WTC11 (cell line): ENCODE measurements around the gene OR2G3.

Source experiments
- ATF1 ChIP-seq: sonication (generic); formaldehyde crosslinking; IDR thresholded peaks from 2 replicates; pipeline ENCODE4 v1.8.1; 2023; ENCODE audit warnings: mild to moderate bottlenecking, moderate library complexity, missing genetic modification reagents
- ATF3 ChIP-seq: sonication (generic); formaldehyde crosslinking; conservative IDR thresholded peaks from 2 replicates; pipeline ENCODE4 v1.8.1; 2022; ENCODE audit warnings: mild to moderate bottlenecking, missing genetic modification reagents
- CTCF ChIP-seq: fragments of 200-600 bp; IDR thresholded peaks from 2 replicates; pipeline ENCODE4 v1.8.0; 2022; ENCODE audit warnings: antibody characterized with exemption
- EMX1 ChIP-seq: fragments of 250-450 bp; sonication (Bioruptor Pico); IDR thresholded peaks from 2 replicates; pipeline ENCODE4 v1.8.0; 2021; ENCODE audit warnings: mild to moderate bottlenecking
- GABPB1 ChIP-seq: sonication (generic); formaldehyde crosslinking; IDR thresholded peaks from 2 replicates; pipeline ENCODE4 v1.8.1; 2023; ENCODE audit warnings: mild to moderate bottlenecking, missing genetic modification reagents
- GRHL2 ChIP-seq: fragments of 250-450 bp; sonication (Bioruptor Pico); IDR thresholded peaks from 2 replicates; pipeline ENCODE4 v1.8.0; 2022; ENCODE audit warnings: mild to moderate bottlenecking, moderate library complexity; ENCODE audit not compliant: insufficient replicate concordance, severe bottlenecking
- PRRX2 ChIP-seq: fragments of 250-450 bp; sonication (Bioruptor Pico); IDR thresholded peaks from 2 replicates; pipeline ENCODE4 v1.8.0; 2021; ENCODE audit warnings: mild to moderate bottlenecking
- SMAD4 ChIP-seq: sonication (generic); formaldehyde crosslinking; IDR thresholded peaks from 2 replicates; pipeline ENCODE4 v1.8.0; 2022; ENCODE audit warnings: mild to moderate bottlenecking, missing genetic modification reagents
- TCF7 ChIP-seq: sonication (generic); formaldehyde crosslinking; IDR thresholded peaks from 2 replicates; pipeline ENCODE4 v1.8.0; 2022; ENCODE audit warnings: mild to moderate bottlenecking, low read depth, missing genetic modification reagents, moderate library complexity
- TEAD4 ChIP-seq: sonication (generic); formaldehyde crosslinking; IDR thresholded peaks from 2 replicates; pipeline ENCODE4 v1.8.0; 2022; ENCODE audit warnings: mild to moderate bottlenecking, missing genetic modification reagents
- USF1 ChIP-seq: sonication (generic); formaldehyde crosslinking; IDR thresholded peaks from 2 replicates; pipeline ENCODE4 v1.8.0; 2022; ENCODE audit warnings: mild to moderate bottlenecking, missing genetic modification reagents
- TF ChIP-seq, protein P1 (sequence below): sonication (generic); formaldehyde crosslinking; conservative IDR thresholded peaks from 2 replicates; pipeline ENCODE4 v1.8.1; 2023; ENCODE audit warnings: mild to moderate bottlenecking, low read depth, missing genetic modification reagents, moderate library complexity
- TF ChIP-seq, protein P2 (sequence below): sonication (generic); formaldehyde crosslinking; IDR thresholded peaks from 2 replicates; pipeline ENCODE4 v1.8.0; 2022; ENCODE audit warnings: mild to moderate bottlenecking, missing genetic modification reagents

- no peak for TF ChIP-seq CTCF
- TF ChIP-seq SMAD4 (CRISPR knock-in tag): no peak
- TF ChIP-seq TEAD4 (CRISPR knock-in tag): no peak
- no peak for TF ChIP-seq EMX1 (CRISPR knock-in tag)
- TF ChIP-seq, protein P1, sequence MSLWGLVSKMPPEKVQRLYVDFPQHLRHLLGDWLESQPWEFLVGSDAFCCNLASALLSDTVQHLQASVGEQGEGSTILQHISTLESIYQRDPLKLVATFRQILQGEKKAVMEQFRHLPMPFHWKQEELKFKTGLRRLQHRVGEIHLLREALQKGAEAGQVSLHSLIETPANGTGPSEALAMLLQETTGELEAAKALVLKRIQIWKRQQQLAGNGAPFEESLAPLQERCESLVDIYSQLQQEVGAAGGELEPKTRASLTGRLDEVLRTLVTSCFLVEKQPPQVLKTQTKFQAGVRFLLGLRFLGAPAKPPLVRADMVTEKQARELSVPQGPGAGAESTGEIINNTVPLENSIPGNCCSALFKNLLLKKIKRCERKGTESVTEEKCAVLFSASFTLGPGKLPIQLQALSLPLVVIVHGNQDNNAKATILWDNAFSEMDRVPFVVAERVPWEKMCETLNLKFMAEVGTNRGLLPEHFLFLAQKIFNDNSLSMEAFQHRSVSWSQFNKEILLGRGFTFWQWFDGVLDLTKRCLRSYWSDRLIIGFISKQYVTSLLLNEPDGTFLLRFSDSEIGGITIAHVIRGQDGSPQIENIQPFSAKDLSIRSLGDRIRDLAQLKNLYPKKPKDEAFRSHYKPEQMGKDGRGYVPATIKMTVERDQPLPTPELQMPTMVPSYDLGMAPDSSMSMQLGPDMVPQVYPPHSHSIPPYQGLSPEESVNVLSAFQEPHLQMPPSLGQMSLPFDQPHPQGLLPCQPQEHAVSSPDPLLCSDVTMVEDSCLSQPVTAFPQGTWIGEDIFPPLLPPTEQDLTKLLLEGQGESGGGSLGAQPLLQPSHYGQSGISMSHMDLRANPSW (CRISPR knock-in tag): no peak
- no peak for TF ChIP-seq USF1 (CRISPR knock-in tag)
- no peak for TF ChIP-seq GABPB1 (CRISPR knock-in tag)
- TF ChIP-seq ATF1: no peak
- TF ChIP-seq, protein P2, sequence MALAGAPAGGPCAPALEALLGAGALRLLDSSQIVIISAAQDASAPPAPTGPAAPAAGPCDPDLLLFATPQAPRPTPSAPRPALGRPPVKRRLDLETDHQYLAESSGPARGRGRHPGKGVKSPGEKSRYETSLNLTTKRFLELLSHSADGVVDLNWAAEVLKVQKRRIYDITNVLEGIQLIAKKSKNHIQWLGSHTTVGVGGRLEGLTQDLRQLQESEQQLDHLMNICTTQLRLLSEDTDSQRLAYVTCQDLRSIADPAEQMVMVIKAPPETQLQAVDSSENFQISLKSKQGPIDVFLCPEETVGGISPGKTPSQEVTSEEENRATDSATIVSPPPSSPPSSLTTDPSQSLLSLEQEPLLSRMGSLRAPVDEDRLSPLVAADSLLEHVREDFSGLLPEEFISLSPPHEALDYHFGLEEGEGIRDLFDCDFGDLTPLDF: no peak
- TF ChIP-seq TCF7 (CRISPR knock-in tag): no peak
- TF ChIP-seq PRRX2 (CRISPR knock-in tag): no peak
- TF ChIP-seq GRHL2 (CRISPR knock-in tag): no peak
- no peak for TF ChIP-seq ATF3 (CRISPR knock-in tag)
Measured at GRCh38 chr1:247613405-247613804, 8.0 kb downstream of the OR2G3 start.
